Upper lobe of left lung (tissue), 6 donors: ENCODE data around the gene LRRK1. TPM values are rescaled to one million over a fixed set of nuclear protein-coding genes. Genes with fewer than 3 reads are reported as not detected.

Source experiments
- ATAC-seq, 2 donors: fragments of 200-7000 bp; cut with Tn5 transposase; one replicate each; pipeline ENCODE4 v1.9.1; 2022; ENCODE audit warnings: mild to moderate bottlenecking in 2 of 2, moderate library complexity in 2 of 2; ENCODE audit not compliant: low FRiP score in 2 of 2
- DNase-seq, 2 donors: peaks; one replicate each; pipeline ENCODE4 v3.0.0-alpha.2; 2019 to 2020
- H3K27ac ChIP-seq, 4 donors: fragments of 200-600 bp; sonication (generic); one replicate each; pipeline ENCODE4 v1.5.1; 2016 to 2019
- H3K27me3 ChIP-seq, 4 donors: fragments of 200-600 bp; sonication (generic); one replicate each; pipeline ENCODE4 v1.5.1; 2017 to 2019
- H3K36me3 ChIP-seq, 4 donors: fragments of 200-600 bp; sonication (generic); one replicate each; pipeline ENCODE4 v1.5.1; 2016 to 2019
- H3K4me1 ChIP-seq, 4 donors: fragments of 200-600 bp; sonication (generic); one replicate each; pipeline ENCODE4 v1.5.1; 2018 to 2019
- H3K4me3 ChIP-seq, 4 donors: fragments of 200-600 bp; sonication (generic); one replicate each; pipeline ENCODE4 v1.5.1; 2017 to 2019; ENCODE audit warnings: mild to moderate bottlenecking in 2 of 4, moderate library complexity in 1 of 4
- H3K9me3 ChIP-seq, 4 donors: fragments of 200-600 bp; sonication (generic); one replicate each; pipeline ENCODE4 v1.5.1; 2018 to 2019
- EP300 ChIP-seq, 4 donors: sonication (generic); formaldehyde crosslinking; IDR thresholded peaks; one replicate each; pipeline ENCODE4 v1.5.1; 2017; ENCODE audit warnings: antibody characterized with exemption in 4 of 4, control low read depth in 2 of 4
- POLR2A ChIP-seq, 4 donors: fragments of 450-650 bp; IDR thresholded peaks; one replicate each; pipeline ENCODE4 v1.5.1; 2016 to 2017; ENCODE audit warnings: antibody characterized with exemption in 4 of 4, mild to moderate bottlenecking in 2 of 4
- POLR2AphosphoS5 ChIP-seq, 2 donors: sonication (generic); formaldehyde crosslinking; IDR thresholded peaks; one replicate each; pipeline ENCODE4 v1.5.1; 2017; ENCODE audit warnings: antibody characterized with exemption in 2 of 2
- WGBS, 2 donors: methylation state at CpG; one replicate each; pipeline ENCODE4 v1.1.5; 2017 to 2018; 5-methylcytosine and 5-hydroxymethylcytosine counted together
- total RNA-seq, 6 donors: library from RNA; depleted of rRNA in 4 of 6; stranded (reverse); fragments of >200 nt in 4 of 6; gene quantifications; one replicate each; pipeline versions ENCODE4 v1.1.0 to v1.2.1, GENCODE V29; 2016 to 2021
- TF ChIP-seq, protein P1 (sequence below), 6 experiments: fragments of 450-650 bp in 4 of 6; fragments of 200-600 bp in 2 of 6; sonication (generic) in 2 of 6; IDR thresholded peaks; one replicate each; pipeline ENCODE4 v1.5.1; 2016 to 2019; ENCODE audit warnings: antibody characterized with exemption in 6 of 6
- donor health status: DM: no; HTN: no; CAD: no; lungs with moderate emphysema.
- donor health status: DM: no; HTN: yes; CAD: no; lungs with severe emphysema.

Gene LRRK1
- total RNA-seq, 6 donors from 2014 or later = 15.0 to 47.1 (median 31.2) TPM

DNA sequence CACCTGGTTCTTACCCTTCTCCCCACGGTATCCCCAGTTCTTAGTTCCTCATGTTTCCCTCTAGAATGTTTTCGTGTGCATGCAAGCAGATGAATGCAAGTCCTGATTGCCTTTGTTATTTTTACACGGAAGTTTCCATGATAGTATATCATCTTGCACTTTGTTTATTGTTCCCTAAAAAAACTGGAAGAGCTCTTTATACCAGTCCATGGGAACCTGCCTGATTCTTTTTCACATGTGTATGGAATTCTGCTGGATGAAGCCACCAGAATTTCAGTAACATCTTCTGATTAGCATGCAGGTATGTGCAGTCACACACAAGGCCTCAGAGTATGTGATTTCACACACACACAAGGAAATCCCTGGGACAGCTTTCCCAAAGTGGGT, 16.0 kb upstream of the LRRK1 start:
- DNase-seq (no peak), ATAC-seq (no peak)
- Histone ChIP-seq H3K36me3 (no peaks in the 10 kb centered on the region), H3K4me3 (no peak overlapping the region), H3K27ac (peak overlapping the region in 3 of 4 donors; percentile 51 to 76 (median 64)), H3K27me3 (peaks cover 0 to 3% (median 0%) of the 10 kb centered on the region in 4 donors), H3K4me1 (peaks cover 5 to 10% (median 7%) of the 10 kb centered on the region in 4 donors), H3K9me3 (no peaks in the 10 kb centered on the region)
- WGBS, 2 donors = 67 to 75% methylated on average over 3 of the region's 3 CpGs
- TF ChIP-seq POLR2AphosphoS5 (IDR thresholded peaks at IDR 0.05) (no peak), POLR2A (IDR thresholded peaks at IDR 0.05) (no peak), EP300 (IDR thresholded peaks at IDR 0.05) (no peak)
- TF ChIP-seq, protein P1, sequence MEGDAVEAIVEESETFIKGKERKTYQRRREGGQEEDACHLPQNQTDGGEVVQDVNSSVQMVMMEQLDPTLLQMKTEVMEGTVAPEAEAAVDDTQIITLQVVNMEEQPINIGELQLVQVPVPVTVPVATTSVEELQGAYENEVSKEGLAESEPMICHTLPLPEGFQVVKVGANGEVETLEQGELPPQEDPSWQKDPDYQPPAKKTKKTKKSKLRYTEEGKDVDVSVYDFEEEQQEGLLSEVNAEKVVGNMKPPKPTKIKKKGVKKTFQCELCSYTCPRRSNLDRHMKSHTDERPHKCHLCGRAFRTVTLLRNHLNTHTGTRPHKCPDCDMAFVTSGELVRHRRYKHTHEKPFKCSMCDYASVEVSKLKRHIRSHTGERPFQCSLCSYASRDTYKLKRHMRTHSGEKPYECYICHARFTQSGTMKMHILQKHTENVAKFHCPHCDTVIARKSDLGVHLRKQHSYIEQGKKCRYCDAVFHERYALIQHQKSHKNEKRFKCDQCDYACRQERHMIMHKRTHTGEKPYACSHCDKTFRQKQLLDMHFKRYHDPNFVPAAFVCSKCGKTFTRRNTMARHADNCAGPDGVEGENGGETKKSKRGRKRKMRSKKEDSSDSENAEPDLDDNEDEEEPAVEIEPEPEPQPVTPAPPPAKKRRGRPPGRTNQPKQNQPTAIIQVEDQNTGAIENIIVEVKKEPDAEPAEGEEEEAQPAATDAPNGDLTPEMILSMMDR (IDR thresholded peaks at IDR 0.05) = no peak

DNA sequence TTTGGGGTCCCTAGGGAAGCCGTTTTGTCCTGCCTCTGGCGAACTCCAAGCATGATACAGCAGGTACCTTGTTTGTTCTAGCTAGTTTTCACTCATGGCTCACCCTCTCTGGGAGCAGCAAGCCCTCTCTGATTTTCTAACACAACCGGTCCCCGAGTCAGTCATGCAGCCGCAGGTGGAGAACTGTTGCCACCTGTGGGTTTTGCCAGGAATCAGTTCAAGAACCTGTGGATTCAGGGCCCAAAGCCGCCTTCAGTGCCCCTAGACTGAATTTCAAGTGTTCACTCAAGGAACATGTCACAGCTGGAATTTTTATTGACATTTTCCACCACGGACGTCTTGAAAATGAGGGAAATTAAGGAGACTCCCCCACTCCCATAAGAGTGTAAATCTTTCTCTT, 13.3 kb upstream of the LRRK1 start:
- TF ChIP-seq POLR2AphosphoS5 (IDR thresholded peaks at IDR 0.05) = no peak
- TF ChIP-seq POLR2A (IDR thresholded peaks at IDR 0.05) = no peak
- TF ChIP-seq, protein P1 (IDR thresholded peaks at IDR 0.05) = no peak
- no peak for TF ChIP-seq EP300 (IDR thresholded peaks at IDR 0.05)
- WGBS, 2 donors = 82% methylated on average over 8 of the region's 8 CpGs

DNA sequence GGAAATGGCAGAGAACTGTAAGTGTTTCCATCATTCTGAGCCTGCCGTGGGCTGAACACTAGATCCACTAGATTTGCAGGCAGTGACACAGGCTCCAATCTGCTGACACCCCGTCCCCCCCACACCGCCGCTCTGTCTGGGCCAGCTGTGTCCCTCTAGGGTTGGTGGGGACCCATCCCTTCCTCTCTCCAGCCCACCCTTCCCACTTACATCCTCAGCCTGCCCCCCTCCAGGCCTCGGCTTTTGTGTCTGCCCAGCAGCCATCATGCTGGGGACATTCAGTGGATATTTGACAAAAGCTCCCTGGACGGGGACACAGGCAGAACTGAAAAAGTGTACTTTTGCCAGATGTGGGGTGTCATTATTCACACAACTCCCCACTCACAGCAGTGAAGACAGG, 10.7 kb upstream of the LRRK1 start:
- H3K36me3 ChIP-seq = no peaks in the 10 kb centered on the region
- no peaks in the 10 kb centered on the region for H3K4me1 ChIP-seq
- H3K27me3 ChIP-seq = no peaks in the 10 kb centered on the region
- no peaks in the 10 kb centered on the region for H3K9me3 ChIP-seq
- no peak overlapping the region for H3K4me3 ChIP-seq
- ATAC-seq (no peak), DNase-seq (no peak)
- 80 to 89% methylated on average over 6 of the region's 6 CpGs for WGBS, 2 donors
- TF ChIP-seq POLR2A (IDR thresholded peaks at IDR 0.05) (no peak), EP300 (IDR thresholded peaks at IDR 0.05) (no peak), POLR2AphosphoS5 (IDR thresholded peaks at IDR 0.05) (no peak)
- TF ChIP-seq, protein P1 (IDR thresholded peaks at IDR 0.05) = no peak
- H3K27ac ChIP-seq = no peak overlapping the region

More for the DNA sequence above, 13.3 kb upstream of the LRRK1 start:
- Histone ChIP-seq H3K4me1 (peaks cover 5 to 10% (median 7%) of the 10 kb centered on the region in 4 donors), H3K27me3 (peaks cover 0 to 3% (median 0%) of the 10 kb centered on the region in 4 donors), H3K27ac (no peak overlapping the region), H3K4me3 (no peak overlapping the region), H3K36me3 (no peaks in the 10 kb centered on the region), H3K9me3 (no peaks in the 10 kb centered on the region)
- ATAC-seq (no peak), DNase-seq (no peak)

DNA sequence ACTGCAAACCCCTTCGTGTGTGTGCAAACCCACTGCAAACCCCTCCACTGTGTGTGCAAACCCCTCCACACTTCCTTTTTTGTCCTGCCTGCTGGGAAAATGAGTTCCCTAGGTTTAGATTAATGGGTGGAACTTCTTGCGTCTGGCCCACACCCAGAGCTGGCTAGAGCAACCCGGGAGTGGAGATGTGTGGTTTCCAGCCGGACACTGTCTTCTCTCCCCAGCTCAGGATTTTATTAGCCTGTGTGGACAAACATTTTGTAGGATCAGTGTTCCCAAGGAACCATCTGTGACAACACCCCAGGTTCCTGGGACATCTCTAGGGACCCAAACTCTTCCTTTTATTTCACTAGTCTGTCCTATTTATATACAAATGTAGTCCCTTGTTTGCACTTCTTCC, 9.6 kb upstream of the LRRK1 start:
- peak in 1 of 2 donors; percentile 48 for ATAC-seq
- H3K36me3 ChIP-seq = no peaks in the 10 kb centered on the region
- H3K27me3 ChIP-seq = no peaks in the 10 kb centered on the region
- H3K4me3 ChIP-seq = no peak overlapping the region
- TF ChIP-seq, protein P1 (IDR thresholded peaks at IDR 0.05) = no peak
- TF ChIP-seq POLR2A (IDR thresholded peaks at IDR 0.05) (no peak), EP300 (IDR thresholded peaks at IDR 0.05) (no peak)
- H3K9me3 ChIP-seq = no peaks in the 10 kb centered on the region
- H3K27ac ChIP-seq = no peak overlapping the region
- DNase-seq = no peak
- 66 to 86% methylated on average over 3 to 4 of the region's 4 CpGs for WGBS, 2 donors
- H3K4me1 ChIP-seq = peaks cover 0 to 2% (median 1%) of the 10 kb centered on the region in 4 donors
